8988T (cell line): ENCODE measurements around the gene ZNF576.
"Not testable (repeated sequence)": the region's sequence is repeated elsewhere in the genome, so short reads cannot be mapped to it uniquely, and the experiment has no call there.

Source experiments
- DNase-seq: peaks from one replicate; pipeline ENCODE4 v3.0.0; 2011

The ZNF576 gene

GRCh38 chr19:43600326-43600725 lies 3.9 kb downstream of the ZNF576 start:
- not testable (repeated sequence) for DNase-seq

GRCh38 chr19:43605875-43606568 lies 9.6 kb downstream of the ZNF576 start:
- DNase-seq, result no peak

- DNase-seq, result no peak
Observed at GRCh38 chr19:43606569-43607229, 10.3 kb downstream of the ZNF576 start.

- no peak for DNase-seq
Observed at GRCh38 chr19:43607238-43608205, 11.1 kb downstream of the ZNF576 start.

GRCh38 chr19:43609872-43610271 lies 13.5 kb downstream of the ZNF576 start:
- DNase-seq, result no peak

GRCh38 chr19:43610493-43610892 lies 14.1 kb downstream of the ZNF576 start:
- DNase-seq, result no peak

GRCh38 chr19:43611788-43612187 lies 15.4 kb downstream of the ZNF576 start, which contains the start of gene SRRM5:
TSS of gene SRRM5 (plus strand) at chr19:43612088. CDS start at chr19:43612122, 34 bp downstream.
- no peak for DNase-seq

GRCh38 chr19:43612374-43612773 lies 16.0 kb downstream of the ZNF576 start:
- DNase-seq, result no peak

- DNase-seq, result no peak
Observed at GRCh38 chr19:43616306-43616705, 19.9 kb downstream of the ZNF576 start.

GRCh38 chr19:43616954-43617353 lies 20.6 kb downstream of the ZNF576 start:
- no peak for DNase-seq

- no peak for DNase-seq
Observed at GRCh38 chr19:43618921-43619261, 22.5 kb downstream of the ZNF576 start.

- peak; percentile 82 for DNase-seq
Observed at GRCh38 chr19:43619262-43620060, 23.1 kb downstream of the ZNF576 start, which contains the start of gene ZNF428. TSS of gene ZNF428 (minus strand) at chr19:43619629. CDS start at chr19:43614304, 5,325 bp downstream.

GRCh38 chr19:43620061-43621001 lies 23.9 kb downstream of the ZNF576 start:
- DNase-seq, result no peak

GRCh38 chr19:43622070-43622469 lies 25.7 kb downstream of the ZNF576 start:
- no peak for DNase-seq

- DNase-seq, result no peak
Observed at GRCh38 chr19:43622956-43623355, 26.6 kb downstream of the ZNF576 start.

GRCh38 chr19:43623889-43624670 lies 27.7 kb downstream of the ZNF576 start:
- no peak for DNase-seq

GRCh38 chr19:43624933-43625332 lies 28.5 kb downstream of the ZNF576 start:
- no peak for DNase-seq

- no peak for DNase-seq
Observed at GRCh38 chr19:43625918-43626579, 29.7 kb downstream of the ZNF576 start.

- DNase-seq, result no peak
Observed at GRCh38 chr19:43626838-43627237, 30.4 kb downstream of the ZNF576 start.
